DOHH2 (cell line): ENCODE data around the gene COX18.

Experiments
- CTCF ChIP-seq: fragments of 200-600 bp; sonication (generic); IDR thresholded peaks from one replicate; pipeline ENCODE4 v1.5.1; 2014; ENCODE audit warnings: antibody characterized with exemption, mild to moderate bottlenecking, low read depth, low read length; ENCODE audit not compliant: poor library complexity, severe bottlenecking
- EZH2phosphoT487 ChIP-seq: fragments of 200-600 bp; sonication (generic); IDR thresholded peaks from 2 replicates; pipeline ENCODE4 v1.6.1; 2017; ENCODE audit warnings: borderline replicate concordance, mild to moderate bottlenecking, antibody characterized with exemption, low read length, moderate library complexity, mixed read lengths

GRCh38 chr4:73098016-73098415 is 28.5 kb upstream of the COX18 start:
- TF ChIP-seq CTCF, result no peak
- TF ChIP-seq EZH2phosphoT487, result no peak
